CD4-positive, alpha-beta T cell (primary cell): ENCODE results near the gene LAX1. TPM values are rescaled to one million over a fixed set of nuclear protein-coding genes. Genes with fewer than 3 reads are reported as not detected.

ENCODE experiments used
- ATAC-seq: fragments of 200-7000 bp; cut with Tn5 transposase; one replicate; pipeline ENCODE4 v1.10.0; 2022; ENCODE audit warnings: mild to moderate bottlenecking; ENCODE audit not compliant: poor library complexity
- CTCF ChIA-PET: fragments of 350-600 bp; sonication (Branson Sonifier 250); formaldehyde crosslinking; loops from one replicate; lab custom pipeline; 2021; ENCODE audit warnings: antibody characterized with exemption, inconsistent platforms; lab: Charles Lee
- POLR2A ChIA-PET: fragments of 350-600 bp; sonication (Branson Sonifier 250); formaldehyde crosslinking; loops from one replicate; lab custom pipeline; 2021; ENCODE audit warnings: antibody characterized with exemption, inconsistent platforms; lab: Charles Lee
- DNase-seq, 14 experiments: peaks; one replicate each; pipeline ENCODE4 v3.0.0-alpha.2; 2013 to 2020; ENCODE audit warnings: mixed read lengths in 2 of 14
- H3K27ac ChIP-seq, 2 donors: one replicate each; pipeline versions ENCODE4 v1.5.1 to v1.7.0; 2013; ENCODE audit warnings: low read length in 2 of 2, low read depth in 1 of 2, mild to moderate bottlenecking in 1 of 2
- H3K27me3 ChIP-seq, 2 experiments: 1 replicate in 1 of 2; 2 replicates in 1 of 2; pipeline versions ENCODE4 v1.6.1 to v1.7.0; 2013; ENCODE audit warnings: low read length in 2 of 2, control low read depth in 1 of 2, mild to moderate bottlenecking in 1 of 2, moderate library complexity in 1 of 2; ENCODE audit not compliant: insufficient read depth in 2 of 2, control insufficient read depth in 1 of 2
- H3K36me3 ChIP-seq: one replicate; pipeline ENCODE4 v1.6.1; 2013; ENCODE audit warnings: low read length, control low read depth; ENCODE audit not compliant: insufficient read depth
- H3K4me1 ChIP-seq: one replicate; pipeline ENCODE4 v1.6.1; 2013; ENCODE audit warnings: low read length, control low read depth; ENCODE audit not compliant: insufficient read depth
- H3K4me3 ChIP-seq: one replicate; pipeline ENCODE4 v1.5.1; 2013; ENCODE audit warnings: mild to moderate bottlenecking, low read length, moderate library complexity
- H3K9me3 ChIP-seq, 2 experiments: 1 replicate in 1 of 2; 2 replicates in 1 of 2; pipeline versions ENCODE4 v1.6.1 to v1.7.0; 2013; ENCODE audit warnings: low read length in 2 of 2, mild to moderate bottlenecking in 2 of 2, control low read depth in 1 of 2, moderate library complexity in 1 of 2; ENCODE audit not compliant: control insufficient read depth in 1 of 2, insufficient read depth in 1 of 2
- H3K27ac Mint-ChIP-seq: one replicate; pipeline ENCODE4 v1.8.0; 2020; ENCODE audit warnings: mixed read lengths
- H3K27me3 Mint-ChIP-seq: one replicate; pipeline ENCODE4 v1.8.0; 2021; ENCODE audit warnings: mixed read lengths
- H3K36me3 Mint-ChIP-seq: one replicate; pipeline ENCODE4 v1.8.0; 2021; ENCODE audit warnings: low read depth, mixed read lengths
- H3K4me1 Mint-ChIP-seq: one replicate; pipeline ENCODE4 v1.8.0; 2021; ENCODE audit warnings: low read depth, mixed read lengths
- H3K4me3 Mint-ChIP-seq: one replicate; pipeline ENCODE4 v1.8.0; 2020; ENCODE audit warnings: mild to moderate bottlenecking, mixed read lengths
- H3K9me3 Mint-ChIP-seq: one replicate; pipeline ENCODE4 v1.8.0; 2020; ENCODE audit warnings: mixed read lengths
- intact Hi-C, 2 experiments: fragments of 100-400 bp; cut with DNase I in 1 of 2; cut with micrococcal nuclease in 1 of 2; formaldehyde crosslinking; loops; one replicate each; pipeline versions ENCODE4 v1.15.1 to v1.9.0; 2023 to 2025; cut with DNase I, micrococcal nuclease
- total RNA-seq, 174 experiments: library from RNA in 2 of 174; stranded (reverse) in 2 of 174; gene quantifications; one replicate each; pipeline ENCODE4 v1.2.3 and lab custom pipeline; 2021 to 2026
- TF ChIP-seq, protein P1 (sequence below): fragments of 200-600 bp; IDR thresholded peaks from one replicate; pipeline ENCODE4 v1.8.0; 2022; ENCODE audit warnings: antibody characterized with exemption, mild to moderate bottlenecking

Gene LAX1
- total RNA-seq, 2 experiments from 2014 or later = 16.6 to 18.3 TPM

- H3K4me3 Mint-ChIP-seq = no peak overlapping the region
- ATAC-seq (no peak), DNase-seq (no peak)
- Histone ChIP-seq H3K4me1 (no peaks in the 10 kb centered on the region), H3K27me3 (no peaks in the 10 kb centered on the region), H3K4me3 (no peak overlapping the region), H3K9me3 (no peaks in the 10 kb centered on the region), H3K27ac (no peak overlapping the region), H3K36me3 (peaks cover 22% of the 10 kb centered on the region)
- H3K27me3 Mint-ChIP-seq = no peaks in the 10 kb centered on the region
- H3K9me3 Mint-ChIP-seq = no peaks in the 10 kb centered on the region
- H3K4me1 Mint-ChIP-seq = peaks cover 7% of the 10 kb centered on the region
- H3K36me3 Mint-ChIP-seq = peaks cover 27% of the 10 kb centered on the region
- H3K27ac Mint-ChIP-seq = no peak overlapping the region
- CTCF ChIA-PET = no interaction called here
- intact Hi-C loops = no loop called here
- TF ChIP-seq, protein P1, sequence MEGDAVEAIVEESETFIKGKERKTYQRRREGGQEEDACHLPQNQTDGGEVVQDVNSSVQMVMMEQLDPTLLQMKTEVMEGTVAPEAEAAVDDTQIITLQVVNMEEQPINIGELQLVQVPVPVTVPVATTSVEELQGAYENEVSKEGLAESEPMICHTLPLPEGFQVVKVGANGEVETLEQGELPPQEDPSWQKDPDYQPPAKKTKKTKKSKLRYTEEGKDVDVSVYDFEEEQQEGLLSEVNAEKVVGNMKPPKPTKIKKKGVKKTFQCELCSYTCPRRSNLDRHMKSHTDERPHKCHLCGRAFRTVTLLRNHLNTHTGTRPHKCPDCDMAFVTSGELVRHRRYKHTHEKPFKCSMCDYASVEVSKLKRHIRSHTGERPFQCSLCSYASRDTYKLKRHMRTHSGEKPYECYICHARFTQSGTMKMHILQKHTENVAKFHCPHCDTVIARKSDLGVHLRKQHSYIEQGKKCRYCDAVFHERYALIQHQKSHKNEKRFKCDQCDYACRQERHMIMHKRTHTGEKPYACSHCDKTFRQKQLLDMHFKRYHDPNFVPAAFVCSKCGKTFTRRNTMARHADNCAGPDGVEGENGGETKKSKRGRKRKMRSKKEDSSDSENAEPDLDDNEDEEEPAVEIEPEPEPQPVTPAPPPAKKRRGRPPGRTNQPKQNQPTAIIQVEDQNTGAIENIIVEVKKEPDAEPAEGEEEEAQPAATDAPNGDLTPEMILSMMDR = no peak
- POLR2A ChIA-PET = no interaction called here
Measured at GRCh38 chr1:203778789-203779188, 13.8 kb downstream of the LAX1 start.

DNA sequence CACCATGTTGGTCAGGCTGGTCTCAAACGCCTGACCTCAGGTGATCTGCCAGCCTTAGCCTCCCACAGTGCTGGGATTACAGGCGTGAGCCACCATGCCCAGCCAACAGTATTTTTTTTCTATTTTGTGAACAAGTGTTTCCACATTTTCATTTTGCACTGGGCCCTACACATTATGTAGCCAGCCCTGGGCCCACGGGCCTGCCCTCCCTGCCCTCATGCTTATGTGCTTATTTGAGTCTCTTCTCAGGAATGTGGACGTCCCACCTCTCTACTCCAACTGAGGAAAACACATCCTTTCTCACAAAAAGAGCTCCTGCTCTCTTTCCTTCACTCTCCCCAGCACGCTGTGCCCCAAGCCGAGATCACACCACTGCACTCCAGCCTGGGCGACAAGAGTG is 17.0 kb downstream of the LAX1 start:
- peaks cover 1% of the 10 kb centered on the region for H3K36me3 Mint-ChIP-seq
- CTCF ChIA-PET = no interaction called here

GRCh38 chr1:203789966-203790365 is 25.0 kb downstream of the LAX1 start:
- Mint-ChIP-seq H3K9me3 (no peaks in the 10 kb centered on the region), H3K27ac (no peak overlapping the region), H3K4me1 (peaks cover 4% of the 10 kb centered on the region), H3K36me3 (no peaks in the 10 kb centered on the region), H3K4me3 (no peak overlapping the region), H3K27me3 (no peaks in the 10 kb centered on the region)
- Histone ChIP-seq H3K36me3 (no peaks in the 10 kb centered on the region), H3K27me3 (no peaks in the 10 kb centered on the region), H3K27ac (no peak overlapping the region), H3K9me3 (no peaks in the 10 kb centered on the region), H3K4me3 (no peak overlapping the region), H3K4me1 (peaks cover 4% of the 10 kb centered on the region)
- intact Hi-C loops = loop anchor here (5.0 to 10.0 kb wide), 4 partner anchors 33 to 1445 kb away; partner anchors contain the start of genes PPP1R12B (in 1 of the 2) and UBE2T (in 1 of the 2)
- DNase-seq (no peak), ATAC-seq (no peak)
- POLR2A ChIA-PET = no interaction called here
- TF ChIP-seq, protein P1 = no peak
- CTCF ChIA-PET = no interaction called here

More for the DNA sequence above, 17.0 kb downstream of the LAX1 start:
- ATAC-seq = no peak
- H3K36me3 ChIP-seq = no peaks in the 10 kb centered on the region
- H3K4me1 Mint-ChIP-seq = no peaks in the 10 kb centered on the region
- no peak for DNase-seq
- H3K27ac ChIP-seq = no peak overlapping the region
- POLR2A ChIA-PET = no interaction called here
- H3K4me1 ChIP-seq = no peaks in the 10 kb centered on the region
- intact Hi-C loops = no loop called here
- no peaks in the 10 kb centered on the region for H3K9me3 Mint-ChIP-seq
- no peak overlapping the region for H3K4me3 ChIP-seq
- no peaks in the 10 kb centered on the region for H3K27me3 Mint-ChIP-seq
- H3K27me3 ChIP-seq = no peaks in the 10 kb centered on the region
- H3K27ac Mint-ChIP-seq = no peak overlapping the region
- TF ChIP-seq, protein P1 = no peak
- H3K9me3 ChIP-seq = no peaks in the 10 kb centered on the region
- no peak overlapping the region for H3K4me3 Mint-ChIP-seq
